SU-DHL-6 (cell line): ENCODE data around the gene RNFT2.

Source experiments
- H2AFZ ChIP-seq: fragments of 200-600 bp; sonication (generic); 2 replicates; pipeline ENCODE4 v1.6.1; 2014; ENCODE audit warnings: low read depth, mild to moderate bottlenecking, moderate library complexity, mixed read lengths, antibody characterized with exemption, low read length; ENCODE audit not compliant: severe bottlenecking
- H3F3A ChIP-seq: fragments of 200-600 bp; shearing (Covaris generic); 2 replicates; pipeline ENCODE4 v1.6.0; 2016; ENCODE audit warnings: antibody characterized with exemption, mild to moderate bottlenecking; ENCODE audit not compliant: insufficient read depth
- H3K27ac ChIP-seq: fragments of 200-600 bp; sonication (generic); 2 replicates; pipeline ENCODE4 v1.5.1; 2016; ENCODE audit warnings: low read depth, mild to moderate bottlenecking, low read length, moderate library complexity, mixed read lengths
- H3K27me3 ChIP-seq: fragments of 200-600 bp; sonication (generic), shearing (Covaris generic); 2 replicates; pipeline ENCODE4 v1.6.0; 2014; ENCODE audit warnings: mild to moderate bottlenecking, low read length
- H3K36me3 ChIP-seq: fragments of 200-600 bp; sonication (generic); 2 replicates; pipeline ENCODE4 v1.6.1; 2014; ENCODE audit warnings: mild to moderate bottlenecking, low read length, mixed read lengths
- H3K4me2 ChIP-seq: fragments of 300-600, 200-600 bp; shearing (Covaris generic), sonication (generic); 2 replicates; pipeline ENCODE4 v1.6.0; 2014; ENCODE audit warnings: low read length, low read depth, mild to moderate bottlenecking; ENCODE audit not compliant: poor library complexity, severe bottlenecking
- H3K4me3 ChIP-seq: fragments of 200-600 bp; sonication (generic); 2 replicates; pipeline ENCODE4 v1.5.1; 2014; ENCODE audit warnings: antibody characterized with exemption, low read length, mild to moderate bottlenecking, mixed read lengths; ENCODE audit not compliant: insufficient read depth, poor library complexity, severe bottlenecking
- H3K79me2 ChIP-seq: fragments of 200-600 bp; sonication (generic); 2 replicates; pipeline ENCODE4 v1.6.1; 2014; ENCODE audit warnings: mild to moderate bottlenecking, low read length, moderate library complexity; ENCODE audit not compliant: insufficient read depth
- H3K9ac ChIP-seq: fragments of 200-600 bp; sonication (generic); 2 replicates; pipeline ENCODE4 v1.7.0; 2014; ENCODE audit warnings: mild to moderate bottlenecking, low read length
- H3K9me2 ChIP-seq: fragments of 200-600 bp; sonication (generic); replicated peaks from 2 replicates; pipeline ENCODE4 v1.6.1; 2014; ENCODE audit warnings: low read length; ENCODE audit not compliant: insufficient read depth
- H3K9me3 ChIP-seq: fragments of 200-600 bp; sonication (generic); 2 replicates; pipeline ENCODE4 v1.6.1; 2014; ENCODE audit warnings: low read length, mixed read lengths; ENCODE audit not compliant: insufficient read depth
- H4K20me1 ChIP-seq: fragments of 200-600 bp; sonication (generic); 2 replicates; pipeline ENCODE4 v1.6.1; 2014; ENCODE audit warnings: low read depth, mild to moderate bottlenecking, antibody characterized with exemption, low read length, moderate library complexity, mixed read lengths
- CTCF ChIP-seq: fragments of 200-600 bp; sonication (generic); IDR thresholded peaks from one replicate; pipeline ENCODE4 v1.5.1; 2017; ENCODE audit warnings: antibody characterized with exemption, mild to moderate bottlenecking, low read length, moderate library complexity; ENCODE audit not compliant: insufficient read depth, poor library complexity, severe bottlenecking
- EZH2phosphoT487 ChIP-seq: fragments of 200-600 bp; sonication (generic), shearing (Covaris generic); conservative IDR thresholded peaks from 2 replicates; pipeline ENCODE4 v1.6.1; 2018; ENCODE audit warnings: mild to moderate bottlenecking, antibody characterized with exemption, low read length, moderate library complexity, mixed read lengths

The RNFT2 gene

GRCh38 chr12:116804051-116804450 lies 65.9 kb downstream of the RNFT2 start:
- H3K9me2 ChIP-seq, result no peaks in the 10 kb centered on the region
- no peaks in the 10 kb centered on the region for H3K36me3 ChIP-seq
- H3K9me3 ChIP-seq, result no peaks in the 10 kb centered on the region
- H3K27me3 ChIP-seq, result no peaks in the 10 kb centered on the region
- peak overlapping the region; percentile 30 for H3K4me3 ChIP-seq
- peak overlapping the region; percentile 95 for H3K27ac ChIP-seq
- H2AFZ ChIP-seq, result no peak overlapping the region
- TF ChIP-seq CTCF, result no peak
- H3K9ac ChIP-seq, result peak overlapping the region; percentile 40
- no peaks in the 10 kb centered on the region for H4K20me1 ChIP-seq
- no peaks in the 10 kb centered on the region for H3K79me2 ChIP-seq
- peaks cover 49% of the 10 kb centered on the region for H3F3A ChIP-seq
- peak overlapping the region; percentile 61 for H3K4me2 ChIP-seq

DNA sequence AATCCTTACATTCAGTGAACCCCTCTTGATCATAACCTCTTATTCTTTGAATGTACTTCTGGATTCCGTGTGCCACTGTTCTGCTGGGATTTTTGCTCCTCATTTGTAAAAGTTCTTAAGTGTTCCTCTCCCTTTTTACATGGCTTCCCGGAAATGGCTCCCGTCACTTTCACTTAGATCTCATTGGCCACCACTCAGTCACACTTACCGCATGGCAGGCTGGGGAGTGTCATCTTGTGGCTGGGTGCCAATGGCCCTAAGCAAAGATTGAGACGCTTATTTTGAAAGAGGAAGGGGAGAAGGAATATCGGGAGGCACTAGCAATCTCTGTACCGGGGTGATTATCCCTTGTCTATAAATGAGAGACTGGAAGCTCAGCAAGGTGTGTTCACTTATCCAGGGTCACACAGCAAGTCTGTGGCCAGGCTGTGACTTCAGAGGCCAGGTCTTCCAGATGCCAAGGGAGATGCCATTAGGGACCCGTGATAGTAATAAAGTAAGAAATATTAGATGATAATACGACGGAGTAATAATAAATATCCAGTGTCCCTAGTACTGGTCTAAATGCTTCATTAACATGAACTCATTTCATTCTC lies 68.8 kb downstream of the RNFT2 start:
- no peak overlapping the region for H3K4me2 ChIP-seq

DNA sequence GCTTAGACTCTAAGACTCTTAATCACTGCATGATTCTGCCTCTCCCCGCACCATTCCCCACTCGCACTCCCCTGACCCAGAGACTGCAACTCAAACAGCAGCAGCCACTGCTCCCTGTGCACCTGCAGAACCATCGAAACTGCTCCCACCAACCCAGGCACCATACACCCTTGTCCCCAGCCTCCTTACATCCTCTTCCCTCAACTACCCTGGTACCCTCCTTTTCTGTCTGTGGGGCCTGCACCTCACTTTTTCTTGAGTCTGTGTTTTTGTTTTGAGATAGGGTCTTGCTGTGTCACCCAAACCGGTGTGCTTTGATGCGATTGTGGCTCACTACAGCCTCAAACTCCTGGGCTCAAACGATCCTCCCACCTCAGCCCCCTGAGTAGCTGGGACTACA lies 69.4 kb downstream of the RNFT2 start:
- Histone ChIP-seq H3K27me3 (no peaks in the 10 kb centered on the region), H3K9me2 (no peaks in the 10 kb centered on the region), H3K9me3 (no peaks in the 10 kb centered on the region), H3K36me3 (no peaks in the 10 kb centered on the region), H4K20me1 (no peaks in the 10 kb centered on the region), H3K79me2 (no peaks in the 10 kb centered on the region), H3K4me3 (no peak overlapping the region), H3K27ac (no peak overlapping the region), H3F3A (peaks cover 25% of the 10 kb centered on the region), H3K4me2 (no peak overlapping the region), H3K9ac (no peak overlapping the region), H2AFZ (no peak overlapping the region)
- TF ChIP-seq CTCF (no peak), EZH2phosphoT487 (no peak)

More for the DNA sequence above, 68.8 kb downstream of the RNFT2 start:
- Histone ChIP-seq H3K9me3 (no peaks in the 10 kb centered on the region), H4K20me1 (no peaks in the 10 kb centered on the region), H3K9ac (no peak overlapping the region), H3K4me3 (no peak overlapping the region), H3F3A (peaks cover 31% of the 10 kb centered on the region), H3K27me3 (no peaks in the 10 kb centered on the region), H3K36me3 (no peaks in the 10 kb centered on the region), H3K79me2 (no peaks in the 10 kb centered on the region), H3K9me2 (no peaks in the 10 kb centered on the region), H3K27ac (peak overlapping the region; percentile 23; the same call in 1 of the 2 replicates), H2AFZ (no peak overlapping the region)
- no peak for TF ChIP-seq CTCF
- TF ChIP-seq EZH2phosphoT487, result no peak
